ENCODE data around the gene TYW1. TPM values are rescaled to one million over a fixed set of nuclear protein-coding genes. Genes with fewer than 3 reads are reported as not detected.
"Not testable (repeated sequence)": the region's sequence is repeated elsewhere in the genome, so short reads cannot be mapped to it uniquely, and the experiment has no call there.

The TYW1 gene
- total and polyA plus RNA-seq, 12 donors: 9.7 to 45.4 (median 22.6) TPM

DNA sequence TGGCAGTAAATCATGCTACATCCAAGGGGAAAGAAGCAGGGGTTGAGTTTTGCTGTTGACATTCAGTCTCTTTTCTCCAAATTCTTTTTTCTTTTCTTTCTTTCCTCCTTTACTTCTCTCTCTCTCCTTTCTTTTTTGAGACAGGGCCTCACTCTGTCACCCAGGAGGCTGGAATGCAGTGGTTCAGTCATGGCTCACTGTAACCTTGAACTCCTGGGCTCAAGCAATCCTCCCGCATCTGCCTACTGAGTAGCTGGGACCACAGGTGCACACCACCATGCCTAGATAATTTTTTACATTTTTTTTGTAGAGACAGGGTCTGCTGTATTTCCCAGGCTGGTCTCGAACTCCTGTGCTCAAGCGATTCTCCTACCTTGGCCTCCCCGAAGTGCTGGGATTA, 36.4 kb upstream of the TYW1 start:
- no peak for TF ChIP-seq CTCF (IDR thresholded peaks at IDR 0.05)
- TF ChIP-seq POLR2A (IDR thresholded peaks at IDR 0.05): no peak
- H3K27me3 ChIP-seq: no peaks in the 10 kb centered on the region
- no peaks in the 10 kb centered on the region for H3K4me1 ChIP-seq (replicated peaks in 1 of 2)
- WGBS, 4 donors: 81 to 91% (median 87%) methylated on average over 4 of the region's 4 CpGs
- peaks cover 0 to 29% of the 10 kb centered on the region in 2 donors for H3K36me3 ChIP-seq (replicated peaks in 1 of 2)
- H3K4me3 ChIP-seq: no peak overlapping the region
- intact Hi-C loops (cut with DNase I): no loop called here
- no peaks in the 10 kb centered on the region for H3K9me3 ChIP-seq (replicated peaks in 1 of 3)
- DNase-seq: peak in 1 of 7 donors; percentile 8
- H3K27ac ChIP-seq: no peak overlapping the region

DNA sequence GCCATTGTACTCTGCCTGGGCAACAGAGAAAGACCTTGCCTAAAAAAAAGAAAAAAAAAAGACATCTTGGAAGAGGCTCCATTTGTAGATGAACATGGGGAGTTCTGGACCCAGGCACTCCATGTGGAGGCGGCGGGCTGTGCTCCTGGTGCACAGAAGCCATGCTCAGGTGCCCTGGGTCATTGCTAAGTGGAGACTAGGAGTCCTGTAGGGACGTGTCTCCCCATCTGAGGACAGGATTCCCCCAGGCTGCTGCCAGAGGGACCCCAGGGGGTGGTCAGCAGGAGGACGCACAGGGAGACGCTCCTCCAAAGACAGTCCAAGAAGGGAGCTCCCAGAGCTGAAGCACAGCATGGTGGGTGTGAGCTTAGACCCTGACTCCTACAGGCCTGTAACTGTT, 35.5 kb upstream of the TYW1 start:
- 90 to 100% (median 97%) methylated on average over 3 to 5 of the region's 5 CpGs for WGBS, 4 donors
- Histone ChIP-seq H3K36me3 (replicated peaks in 1 of 2) (peaks cover 0 to 20% of the 10 kb centered on the region in 2 donors), H3K4me1 (replicated peaks in 1 of 2) (no peaks in the 10 kb centered on the region), H3K27ac (no peak overlapping the region), H3K27me3 (no peaks in the 10 kb centered on the region), H3K4me3 (no peak overlapping the region), H3K9me3 (replicated peaks in 1 of 3) (no peaks in the 10 kb centered on the region)
- TF ChIP-seq POLR2A (IDR thresholded peaks at IDR 0.05): no peak
- no peak for TF ChIP-seq CTCF (IDR thresholded peaks at IDR 0.05)
- intact Hi-C loops (cut with DNase I): no loop called here
- peak in 1 of 7 donors; percentile 3 for DNase-seq

DNA sequence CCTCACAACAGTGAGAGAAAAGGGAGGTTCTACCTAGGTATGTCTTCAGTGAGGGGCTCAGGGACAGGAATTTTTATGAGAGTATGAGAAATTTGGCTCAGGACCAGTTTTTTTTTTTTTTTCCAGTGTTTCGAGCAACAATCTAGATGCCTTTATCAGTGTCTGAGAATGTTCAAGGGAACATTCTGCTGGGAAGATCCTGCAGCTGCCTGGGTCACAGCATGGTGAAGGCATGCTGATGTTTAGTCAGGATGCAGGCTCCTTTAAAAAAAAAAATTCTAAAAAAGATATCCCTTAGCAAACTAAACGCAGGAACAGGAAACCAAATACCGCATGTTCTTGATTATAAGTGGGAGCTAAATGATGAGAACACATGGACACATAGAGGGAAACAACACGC, 32.2 kb upstream of the TYW1 start:
- intact Hi-C loops (cut with DNase I): no loop called here
- no peaks in the 10 kb centered on the region for H3K27me3 ChIP-seq
- no peaks in the 10 kb centered on the region for H3K36me3 ChIP-seq (replicated peaks in 1 of 2)
- DNase-seq: peak in 2 of 7 donors; percentile 37 to 52
- H3K9me3 ChIP-seq (replicated peaks in 1 of 3): no peaks in the 10 kb centered on the region
- no peaks in the 10 kb centered on the region for H3K4me1 ChIP-seq (replicated peaks in 1 of 2)
- 19 to 36% (median 33%) methylated on average over 4 of the region's 4 CpGs for WGBS, 4 donors
- TF ChIP-seq CTCF (IDR thresholded peaks at IDR 0.05) (no peak), POLR2A (IDR thresholded peaks at IDR 0.05) (no peak)
- no peak overlapping the region for H3K4me3 ChIP-seq
- no peak overlapping the region for H3K27ac ChIP-seq

GRCh38 chr7:66967029-66967428, 29.6 kb upstream of the TYW1 start:
- Histone ChIP-seq H3K36me3 (replicated peaks in 1 of 2) (no peaks in the 10 kb centered on the region), H3K4me3 (no peak overlapping the region), H3K27me3 (no peaks in the 10 kb centered on the region), H3K27ac (no peak overlapping the region), H3K4me1 (replicated peaks in 1 of 2) (no peaks in the 10 kb centered on the region), H3K9me3 (replicated peaks in 1 of 3) (no peaks in the 10 kb centered on the region)
- peak in 1 of 7 donors; percentile 1 for DNase-seq
- intact Hi-C loops (cut with DNase I): no loop called here
- 72 to 87% (median 83%) methylated on average over 6 of the region's 6 CpGs for WGBS, 4 donors
- TF ChIP-seq CTCF (IDR thresholded peaks at IDR 0.05) (no peak), POLR2A (IDR thresholded peaks at IDR 0.05) (no peak)

- WGBS, 4 donors: 89 to 98% (median 96%) methylated on average over 5 of the region's 5 CpGs
- H3K27me3 ChIP-seq; H3K27ac ChIP-seq; intact Hi-C loops (cut with DNase I); H3K4me3 ChIP-seq; H3K4me1 ChIP-seq (replicated peaks in 1 of 2); H3K9me3 ChIP-seq (replicated peaks in 1 of 3); H3K36me3 ChIP-seq (replicated peaks in 1 of 2): not testable (repeated sequence)
- DNase-seq: peak in 1 of 7 donors; percentile 4
Measured at GRCh38 chr7:66969001-66969400, 27.6 kb upstream of the TYW1 start.

Measured in adrenal gland (tissue), 12 donors.